SK-N-SH treated with all-trans-retinoic acid at 6 μM for 48 hours (cell line): ENCODE data around the gene DNAH14.

Source experiments
- BACH2 ChIP-seq: fragments of 250-450 bp; sonication (Bioruptor Pico); IDR thresholded peaks from 2 replicates; pipeline ENCODE4 v1.9.0; 2021; ENCODE audit warnings: mild to moderate bottlenecking, borderline replicate concordance
- ISL1 ChIP-seq: fragments of 250-450 bp; sonication (Bioruptor Pico); IDR thresholded peaks from 2 replicates; pipeline ENCODE4 v2.1.2; 2022; ENCODE audit warnings: mild to moderate bottlenecking, moderate library complexity
- SNAI2 ChIP-seq: fragments of 250-450 bp; sonication (Bioruptor Pico); IDR thresholded peaks from 2 replicates; pipeline ENCODE4 v1.5.0; 2020; ENCODE audit warnings: mild to moderate bottlenecking, moderate library complexity
- ZC3H10 ChIP-seq: fragments of 250-450 bp; sonication (Bioruptor Pico); IDR thresholded peaks from 2 replicates; pipeline ENCODE4 v1.5.1; 2021; ENCODE audit warnings: mild to moderate bottlenecking, moderate library complexity
- ZFP3 ChIP-seq: fragments of 250-450 bp; sonication (Bioruptor Pico); IDR thresholded peaks from 2 replicates; pipeline ENCODE4 v1.5.0; 2020; ENCODE audit warnings: mild to moderate bottlenecking, moderate library complexity
- ZFP30 ChIP-seq: fragments of 450-650 bp; formaldehyde crosslinking; IDR thresholded peaks from 2 replicates; pipeline ENCODE4 v1.5.0; 2022; ENCODE audit warnings: mild to moderate bottlenecking, moderate library complexity
- ZNF8 ChIP-seq: fragments of 450-650 bp; formaldehyde crosslinking; IDR thresholded peaks from 2 replicates; pipeline ENCODE4 v1.5.0; 2020; ENCODE audit warnings: mild to moderate bottlenecking, moderate library complexity
- TF ChIP-seq, protein P1 (sequence below): fragments of 250-450 bp; sonication (Bioruptor Pico); IDR thresholded peaks from 2 replicates; pipeline ENCODE4 v1.5.1; 2020; ENCODE audit warnings: low read depth, mild to moderate bottlenecking, moderate library complexity
- TF ChIP-seq, protein P2 (sequence below): fragments of 250-450 bp; sonication (Bioruptor Pico); IDR thresholded peaks from 2 replicates; pipeline ENCODE4 v1.5.1; 2021; ENCODE audit warnings: mild to moderate bottlenecking, moderate library complexity

DNA sequence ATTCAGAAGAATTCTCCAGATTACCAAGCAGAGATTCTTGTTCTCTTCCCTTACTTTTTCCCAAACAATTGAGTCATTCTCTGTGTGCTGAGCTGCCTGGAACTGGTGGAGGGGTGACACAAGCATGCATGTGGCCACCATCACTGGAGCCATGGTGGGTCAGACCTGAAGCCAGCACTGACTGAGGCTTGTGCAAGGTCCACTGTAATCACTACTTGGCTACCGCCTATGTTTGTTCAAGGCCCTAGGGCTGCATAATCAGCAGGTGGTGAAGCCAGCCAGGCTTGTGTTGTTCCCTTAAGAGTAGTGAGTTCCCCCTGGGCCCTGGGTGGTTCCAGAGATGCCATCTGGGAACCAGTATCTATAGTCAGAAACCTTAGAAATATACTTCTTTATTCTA lies 183.8 kb downstream of the DNAH14 start:
- TF ChIP-seq ZFP3 (CRISPR knock-in tag) (no peak), SNAI2 (CRISPR knock-in tag) (no peak), BACH2 (CRISPR knock-in tag) (no peak), ISL1 (CRISPR knock-in tag) (no peak), ZNF8 (CRISPR knock-in tag) (no peak), ZC3H10 (no peak), ZFP30 (CRISPR knock-in tag) (no peak)
- TF ChIP-seq, protein P1, sequence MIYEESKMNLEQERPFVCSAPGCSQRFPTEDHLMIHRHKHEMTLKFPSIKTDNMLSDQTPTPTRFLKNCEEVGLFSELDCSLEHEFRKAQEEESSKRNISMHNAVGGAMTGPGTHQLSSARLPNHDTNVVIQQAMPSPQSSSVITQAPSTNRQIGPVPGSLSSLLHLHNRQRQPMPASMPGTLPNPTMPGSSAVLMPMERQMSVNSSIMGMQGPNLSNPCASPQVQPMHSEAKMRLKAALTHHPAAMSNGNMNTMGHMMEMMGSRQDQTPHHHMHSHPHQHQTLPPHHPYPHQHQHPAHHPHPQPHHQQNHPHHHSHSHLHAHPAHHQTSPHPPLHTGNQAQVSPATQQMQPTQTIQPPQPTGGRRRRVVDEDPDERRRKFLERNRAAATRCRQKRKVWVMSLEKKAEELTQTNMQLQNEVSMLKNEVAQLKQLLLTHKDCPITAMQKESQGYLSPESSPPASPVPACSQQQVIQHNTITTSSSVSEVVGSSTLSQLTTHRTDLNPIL (CRISPR knock-in tag): no peak
- TF ChIP-seq, protein P2, sequence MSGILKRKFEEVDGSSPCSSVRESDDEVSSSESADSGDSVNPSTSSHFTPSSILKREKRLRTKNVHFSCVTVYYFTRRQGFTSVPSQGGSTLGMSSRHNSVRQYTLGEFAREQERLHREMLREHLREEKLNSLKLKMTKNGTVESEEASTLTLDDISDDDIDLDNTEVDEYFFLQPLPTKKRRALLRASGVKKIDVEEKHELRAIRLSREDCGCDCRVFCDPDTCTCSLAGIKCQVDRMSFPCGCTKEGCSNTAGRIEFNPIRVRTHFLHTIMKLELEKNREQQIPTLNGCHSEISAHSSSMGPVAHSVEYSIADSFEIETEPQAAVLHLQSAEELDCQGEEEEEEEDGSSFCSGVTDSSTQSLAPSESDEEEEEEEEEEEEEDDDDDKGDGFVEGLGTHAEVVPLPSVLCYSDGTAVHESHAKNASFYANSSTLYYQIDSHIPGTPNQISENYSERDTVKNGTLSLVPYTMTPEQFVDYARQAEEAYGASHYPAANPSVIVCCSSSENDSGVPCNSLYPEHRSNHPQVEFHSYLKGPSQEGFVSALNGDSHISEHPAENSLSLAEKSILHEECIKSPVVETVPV (CRISPR knock-in tag): no peak
